Activated naive CD4-positive, alpha-beta T cell treated with anti-CD3 and anti-CD28 coated beads for 36 hours (primary cell): ENCODE measurements around the gene PICALM. TPM values are rescaled to one million over a fixed set of nuclear protein-coding genes. Genes with fewer than 3 reads are reported as not detected.

Experiments
- CTCF ChIA-PET: fragments of 350-600 bp; sonication (Branson Sonifier 250); formaldehyde crosslinking; loops from one replicate; lab custom pipeline; 2021; ENCODE audit warnings: antibody characterized with exemption; lab: Charles Lee
- DNase-seq: peaks from one replicate; pipeline ENCODE4 v3.0.0-alpha.2; 2020
- H3K27ac Mint-ChIP-seq: one replicate; pipeline ENCODE4 v1.8.0; 2021; ENCODE audit warnings: mild to moderate bottlenecking, mixed read lengths
- H3K27me3 Mint-ChIP-seq: one replicate; pipeline ENCODE4 v1.8.0; 2021; ENCODE audit warnings: low read depth, mixed read lengths
- H3K36me3 Mint-ChIP-seq: one replicate; pipeline ENCODE4 v1.8.0; 2021; ENCODE audit warnings: low read depth, mixed read lengths
- H3K4me1 Mint-ChIP-seq: one replicate; pipeline ENCODE4 v1.8.0; 2021; ENCODE audit warnings: low read depth, mixed read lengths
- H3K4me3 Mint-ChIP-seq: one replicate; pipeline ENCODE4 v1.8.0; 2021; ENCODE audit warnings: mild to moderate bottlenecking, moderate library complexity, mixed read lengths
- H3K9me3 Mint-ChIP-seq: one replicate; pipeline ENCODE4 v1.8.0; 2021; ENCODE audit warnings: mixed read lengths
- intact Hi-C: fragments of 100-400 bp; cut with micrococcal nuclease; formaldehyde crosslinking; loops from one replicate; pipeline ENCODE4 v1.15.1; 2023
- total RNA-seq, 2 experiments: library from RNA; stranded (reverse); gene quantifications; one replicate each; pipeline ENCODE4 v1.2.3, GENCODE V29; 2021

PICALM gene
- total RNA-seq, 2 experiments from 2014 or later, result 38.6 to 42.3 TPM

- H3K4me3 Mint-ChIP-seq, result no peak overlapping the region
- peaks cover 12% of the 10 kb centered on the region for H3K4me1 Mint-ChIP-seq
- no peaks in the 10 kb centered on the region for H3K27me3 Mint-ChIP-seq
- intact Hi-C loops, result loop anchor here (5.0 kb wide), 1 partner anchor 47 kb away; no protein-coding TSS in a partner anchor
- CTCF ChIA-PET, result no interaction called here
- H3K36me3 Mint-ChIP-seq, result peaks cover 32% of the 10 kb centered on the region
- H3K9me3 Mint-ChIP-seq, result no peaks in the 10 kb centered on the region
- no peak overlapping the region for H3K27ac Mint-ChIP-seq
- no peak for DNase-seq
Measured at GRCh38 chr11:86014221-86014620, 54.7 kb downstream of the PICALM start.

GRCh38 chr11:86013713-86014112, 55.2 kb downstream of the PICALM start:
- Mint-ChIP-seq H3K27me3 (no peaks in the 10 kb centered on the region), H3K36me3 (peaks cover 29% of the 10 kb centered on the region), H3K9me3 (no peaks in the 10 kb centered on the region), H3K4me3 (no peak overlapping the region), H3K27ac (no peak overlapping the region), H3K4me1 (peaks cover 12% of the 10 kb centered on the region)
- intact Hi-C loops, result loop anchor here (5.0 kb wide), 1 partner anchor 46 kb away; no protein-coding TSS in a partner anchor
- no peak for DNase-seq
- CTCF ChIA-PET, result no interaction called here

- Mint-ChIP-seq H3K27ac (no peak overlapping the region), H3K4me1 (peaks cover 6% of the 10 kb centered on the region), H3K9me3 (no peaks in the 10 kb centered on the region)
Measured at GRCh38 chr11:86011175-86011574, 57.7 kb downstream of the PICALM start.

GRCh38 chr11:86003654-86004053, 65.2 kb downstream of the PICALM start:
- no peak overlapping the region for H3K4me3 Mint-ChIP-seq
- CTCF ChIA-PET, result no interaction called here
- H3K27me3 Mint-ChIP-seq, result no peaks in the 10 kb centered on the region
- H3K9me3 Mint-ChIP-seq, result no peaks in the 10 kb centered on the region
- no peak overlapping the region for H3K27ac Mint-ChIP-seq
- H3K4me1 Mint-ChIP-seq, result peaks cover 4% of the 10 kb centered on the region
- intact Hi-C loops, result no loop called here
- H3K36me3 Mint-ChIP-seq, result peaks cover 25% of the 10 kb centered on the region
- no peak for DNase-seq

More at GRCh38 chr11:86011175-86011574, 57.7 kb downstream of the PICALM start:
- CTCF ChIA-PET, result no interaction called here
- Mint-ChIP-seq H3K4me3 (no peak overlapping the region), H3K36me3 (peaks cover 33% of the 10 kb centered on the region), H3K27me3 (no peaks in the 10 kb centered on the region)
- DNase-seq, result no peak
- intact Hi-C loops, result loop anchor here (5.0 kb wide), 1 partner anchor 44 kb away; no protein-coding TSS in a partner anchor

DNA sequence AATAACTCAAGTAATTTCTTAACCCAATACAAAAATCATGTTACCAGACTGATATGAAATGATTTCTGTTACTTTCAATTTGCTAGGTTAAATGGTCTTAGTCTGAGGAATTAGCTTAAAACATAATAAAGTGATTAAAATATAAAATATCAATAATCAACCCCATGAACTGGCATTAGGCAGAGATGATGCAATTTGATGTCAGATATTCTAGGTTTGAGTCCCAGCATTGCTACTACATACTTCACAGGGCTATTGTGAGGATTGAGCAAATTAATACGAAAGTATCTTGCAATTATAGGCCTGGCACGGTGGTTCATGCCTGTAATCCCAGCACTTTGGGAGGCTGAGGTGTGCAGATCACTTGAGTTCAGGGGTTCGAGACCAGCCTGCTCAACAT, 66.5 kb downstream of the PICALM start:
- Mint-ChIP-seq H3K4me3 (no peak overlapping the region), H3K36me3 (peaks cover 22% of the 10 kb centered on the region), H3K4me1 (peaks cover 4% of the 10 kb centered on the region), H3K27me3 (no peaks in the 10 kb centered on the region), H3K27ac (no peak overlapping the region), H3K9me3 (no peaks in the 10 kb centered on the region)
- CTCF ChIA-PET, result no interaction called here
- DNase-seq, result no peak
- intact Hi-C loops, result no loop called here

- Mint-ChIP-seq H3K36me3 (peaks cover 19% of the 10 kb centered on the region), H3K9me3 (no peaks in the 10 kb centered on the region), H3K4me3 (no peak overlapping the region), H3K27ac (no peak overlapping the region), H3K27me3 (no peaks in the 10 kb centered on the region), H3K4me1 (peaks cover 8% of the 10 kb centered on the region)
- intact Hi-C loops, result no loop called here
- no peak for DNase-seq
- CTCF ChIA-PET, result interaction anchor here (0.9 kb wide), 1 partner anchor 137 kb away, joined by 5 read pairs; no protein-coding TSS in a partner anchor
Measured at GRCh38 chr11:85991508-85991907, 77.4 kb downstream of the PICALM start.

- DNase-seq, result no peak
- no peaks in the 10 kb centered on the region for H3K27me3 Mint-ChIP-seq
- H3K36me3 Mint-ChIP-seq, result peaks cover 19% of the 10 kb centered on the region
- H3K9me3 Mint-ChIP-seq, result no peaks in the 10 kb centered on the region
- intact Hi-C loops, result no loop called here
- H3K4me3 Mint-ChIP-seq, result no peak overlapping the region
- CTCF ChIA-PET, result interaction anchor here (1.0 kb wide), 1 partner anchor 9 kb away, joined by 3 read pairs; no protein-coding TSS in a partner anchor
- H3K27ac Mint-ChIP-seq, result no peak overlapping the region
- H3K4me1 Mint-ChIP-seq, result peaks cover 8% of the 10 kb centered on the region
Measured at GRCh38 chr11:85989746-85990145, 79.1 kb downstream of the PICALM start.

DNA sequence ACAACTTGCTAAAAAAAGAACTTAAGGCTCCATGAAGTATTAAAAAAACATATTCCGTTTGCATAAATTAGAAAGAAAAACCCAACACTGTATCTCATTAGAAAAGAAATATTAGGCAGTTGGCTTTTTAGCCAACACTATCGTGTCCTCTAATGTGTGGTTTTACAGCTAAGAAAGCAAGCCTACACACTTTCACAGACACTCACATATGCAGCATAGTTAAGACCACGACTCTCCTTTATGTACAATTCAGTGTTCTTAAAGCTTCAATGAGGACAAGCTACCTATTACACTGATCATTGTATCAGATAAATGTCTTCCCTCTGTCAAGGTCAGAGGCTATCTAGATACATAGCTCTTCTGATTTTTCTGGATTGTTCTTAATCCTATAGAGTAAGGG, 80.1 kb downstream of the PICALM start:
- CTCF ChIA-PET, result interaction anchor here (0.7 to 1.0 kb wide), 3 partner anchors 8 to 59 kb away, joined by 3 read pairs; no protein-coding TSS in a partner anchor
- Mint-ChIP-seq H3K27me3 (no peaks in the 10 kb centered on the region), H3K4me1 (peaks cover 8% of the 10 kb centered on the region), H3K36me3 (peaks cover 21% of the 10 kb centered on the region), H3K9me3 (no peaks in the 10 kb centered on the region), H3K4me3 (no peak overlapping the region), H3K27ac (no peak overlapping the region)
- DNase-seq, result no peak
- intact Hi-C loops, result no loop called here

DNA sequence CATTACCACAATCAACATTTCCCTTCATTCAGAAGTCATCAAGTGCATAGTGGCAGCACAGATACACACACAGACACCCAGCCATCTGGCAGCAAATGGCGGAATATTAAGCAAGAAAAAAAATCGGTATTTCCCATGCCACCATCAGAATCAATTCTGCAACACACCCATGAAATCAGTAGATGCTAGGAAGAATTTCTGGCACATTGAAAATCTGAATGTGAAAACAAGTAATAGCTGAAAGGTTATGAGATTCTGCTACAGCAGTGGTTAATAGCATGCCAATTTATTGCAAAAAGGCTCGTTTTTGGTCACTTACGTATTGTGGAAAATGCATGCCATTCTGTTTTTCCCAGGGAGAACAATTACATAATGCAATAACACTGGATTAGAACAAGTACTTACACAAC, 91.1 kb downstream of the PICALM start:
- Mint-ChIP-seq H3K36me3 (peaks cover 18% of the 10 kb centered on the region), H3K4me1 (peaks cover 11% of the 10 kb centered on the region), H3K27ac (no peak overlapping the region), H3K4me3 (no peak overlapping the region), H3K27me3 (no peaks in the 10 kb centered on the region), H3K9me3 (no peaks in the 10 kb centered on the region)
- intact Hi-C loops, result no loop called here
- no peak for DNase-seq
- CTCF ChIA-PET, result no interaction called here

GRCh38 chr11:85976525-85976924, 92.4 kb downstream of the PICALM start:
- peaks cover 22% of the 10 kb centered on the region for H3K36me3 Mint-ChIP-seq
- DNase-seq, result no peak
- no peak overlapping the region for H3K27ac Mint-ChIP-seq
- no peaks in the 10 kb centered on the region for H3K9me3 Mint-ChIP-seq
- no peaks in the 10 kb centered on the region for H3K27me3 Mint-ChIP-seq
- CTCF ChIA-PET, result interaction anchor here (0.7 to 1.1 kb wide), 3 partner anchors 8 to 74 kb away, joined by 3 to 5 read pairs (median 3); no protein-coding TSS in a partner anchor
- intact Hi-C loops, result no loop called here
- H3K4me3 Mint-ChIP-seq, result no peak overlapping the region
- peaks cover 11% of the 10 kb centered on the region for H3K4me1 Mint-ChIP-seq

DNA sequence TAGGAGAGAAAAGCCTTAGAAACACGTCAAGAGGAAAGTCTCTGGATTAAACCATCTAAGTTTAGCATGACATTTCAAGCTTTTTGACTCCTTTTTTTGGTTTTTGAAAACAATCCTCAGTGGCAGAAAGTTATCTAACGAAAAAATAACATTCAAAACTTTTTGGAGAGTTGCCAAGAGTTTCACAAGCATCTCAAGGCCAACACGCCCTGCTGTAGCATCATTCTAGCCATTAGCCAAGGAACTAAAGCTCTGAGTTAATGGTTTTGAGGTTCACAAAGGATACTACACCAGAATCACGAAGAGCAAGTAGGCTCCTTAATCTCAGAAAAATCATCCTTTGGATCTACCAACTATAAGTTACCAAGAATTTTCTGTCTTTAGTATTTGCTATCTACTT, 94.8 kb downstream of the PICALM start:
- H3K27ac Mint-ChIP-seq, result no peak overlapping the region
- H3K4me3 Mint-ChIP-seq, result no peak overlapping the region
- peaks cover 14% of the 10 kb centered on the region for H3K4me1 Mint-ChIP-seq
- intact Hi-C loops, result no loop called here
- H3K27me3 Mint-ChIP-seq, result no peaks in the 10 kb centered on the region
- peaks cover 33% of the 10 kb centered on the region for H3K36me3 Mint-ChIP-seq
- H3K9me3 Mint-ChIP-seq, result no peaks in the 10 kb centered on the region
- CTCF ChIA-PET, result interaction anchor here (1.6 kb wide), 1 partner anchor 317 kb away, joined by 4 read pairs; no protein-coding TSS in a partner anchor
- DNase-seq, result no peak

- no peaks in the 10 kb centered on the region for H3K27me3 Mint-ChIP-seq
- H3K4me3 Mint-ChIP-seq, result no peak overlapping the region
- intact Hi-C loops, result no loop called here
- H3K4me1 Mint-ChIP-seq, result peaks cover 10% of the 10 kb centered on the region
- CTCF ChIA-PET, result interaction anchor here (0.5 to 1.3 kb wide), 2 partner anchors 9 to 315 kb away, joined by 3 read pairs; no protein-coding TSS in a partner anchor
- DNase-seq, result no peak
- no peaks in the 10 kb centered on the region for H3K9me3 Mint-ChIP-seq
- peaks cover 40% of the 10 kb centered on the region for H3K36me3 Mint-ChIP-seq
- no peak overlapping the region for H3K27ac Mint-ChIP-seq
Measured at GRCh38 chr11:85970593-85970992, 98.3 kb downstream of the PICALM start.

- peaks cover 46% of the 10 kb centered on the region for H3K36me3 Mint-ChIP-seq
- no peak overlapping the region for H3K27ac Mint-ChIP-seq
- no peak overlapping the region for H3K4me3 Mint-ChIP-seq
- CTCF ChIA-PET, result interaction anchor here (0.9 kb wide), 1 partner anchor 9 kb away, joined by 5 read pairs; no protein-coding TSS in a partner anchor
- no peak for DNase-seq
- H3K4me1 Mint-ChIP-seq, result peaks cover 10% of the 10 kb centered on the region
- H3K27me3 Mint-ChIP-seq, result no peaks in the 10 kb centered on the region
- H3K9me3 Mint-ChIP-seq, result no peaks in the 10 kb centered on the region
- intact Hi-C loops, result loop anchor here (5.0 kb wide), 1 partner anchor 45 kb away; no protein-coding TSS in a partner anchor
Measured at GRCh38 chr11:85967457-85967856, 101.4 kb downstream of the PICALM start.
